Peyer's patch (tissue), 4 donors: ENCODE data around the gene GAP43. TPM values are rescaled to one million over a fixed set of nuclear protein-coding genes. Genes with fewer than 3 reads are reported as not detected.

Source experiments
- DNase-seq, 3 donors: peaks; one replicate each; pipeline ENCODE4 v3.0.0-alpha.2; 2017 to 2019
- H3K27ac ChIP-seq, 4 donors: fragments of 200-600 bp; sonication (generic); one replicate each; pipeline ENCODE4 v1.5.1; 2016 to 2019
- H3K27me3 ChIP-seq, 2 donors: fragments of 200-600 bp; sonication (generic); one replicate each; pipeline ENCODE4 v1.5.1; 2019
- H3K36me3 ChIP-seq, 3 donors: fragments of 200-600 bp; sonication (generic); one replicate each; pipeline ENCODE4 v1.5.1; 2016 to 2019
- H3K4me1 ChIP-seq, 4 donors: fragments of 200-600 bp; sonication (generic); one replicate each; pipeline ENCODE4 v1.5.1; 2016 to 2019
- H3K4me3 ChIP-seq, 4 donors: fragments of 200-600 bp; sonication (generic); 1 replicate in 3 of 4; 2 replicates in 1 of 4; pipeline ENCODE4 v1.5.1; 2016 to 2019; ENCODE audit warnings: mild to moderate bottlenecking in 1 of 4
- H3K9me3 ChIP-seq, 4 donors: fragments of 200-600 bp; sonication (generic); one replicate each; pipeline ENCODE4 v1.5.1; 2016 to 2019; ENCODE audit warnings: mild to moderate bottlenecking in 1 of 4
- POLR2A ChIP-seq, 2 donors: fragments of 450-650 bp; IDR thresholded peaks; one replicate each; pipeline ENCODE4 v1.5.1; 2017; ENCODE audit warnings: antibody characterized with exemption in 2 of 2, mild to moderate bottlenecking in 2 of 2, moderate library complexity in 2 of 2
- total RNA-seq, 4 donors: library from RNA; depleted of rRNA; stranded (reverse); fragments of >200 nt; gene quantifications; one replicate each; pipeline ENCODE4 v1.1.0, GENCODE V29; 2016
- TF ChIP-seq, protein P1 (sequence below), 6 experiments: fragments of 450-650 bp in 4 of 6; fragments of 200-600 bp in 2 of 6; sonication (generic) in 1 of 6; IDR thresholded peaks; one replicate each; pipeline ENCODE4 v1.5.1; 2017 to 2019; ENCODE audit warnings: antibody characterized with exemption in 6 of 6, mild to moderate bottlenecking in 3 of 6, moderate library complexity in 1 of 6

GAP43 gene
- total RNA-seq, 4 donors from 2014 or later: 1.5 to 1.9 TPM; not detected in 2

DNA sequence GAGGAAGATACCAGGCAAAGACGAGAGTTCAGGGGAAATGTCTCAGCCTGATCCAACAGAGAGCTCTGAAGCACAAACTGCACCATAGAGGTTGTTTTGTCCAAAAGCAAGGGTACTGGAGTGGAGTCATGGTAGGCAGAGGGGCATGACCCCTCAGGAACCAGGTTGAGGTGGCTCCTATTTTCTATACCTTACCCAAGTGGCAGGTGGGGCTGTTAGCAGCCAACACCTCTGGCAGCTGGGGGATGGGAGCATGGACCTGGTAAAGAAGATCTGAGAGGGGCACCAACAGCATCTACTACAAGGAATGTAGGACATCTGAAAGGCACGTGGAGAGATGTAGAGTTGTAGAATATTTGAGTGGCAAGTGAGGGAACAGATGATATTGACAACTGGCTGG, 85.2 kb downstream of the GAP43 start:
- H3K27me3 ChIP-seq: no peaks in the 10 kb centered on the region
- no peak overlapping the region for H3K4me3 ChIP-seq
- H3K36me3 ChIP-seq: no peaks in the 10 kb centered on the region

GRCh38 chr3:115709093-115709492, 85.8 kb downstream of the GAP43 start:
- no peaks in the 10 kb centered on the region for H3K27me3 ChIP-seq
- no peak overlapping the region for H3K4me3 ChIP-seq
- DNase-seq: no peak
- no peaks in the 10 kb centered on the region for H3K9me3 ChIP-seq
- H3K27ac ChIP-seq: no peak overlapping the region
- no peaks in the 10 kb centered on the region for H3K36me3 ChIP-seq
- H3K4me1 ChIP-seq: no peaks in the 10 kb centered on the region
- TF ChIP-seq, protein P1, sequence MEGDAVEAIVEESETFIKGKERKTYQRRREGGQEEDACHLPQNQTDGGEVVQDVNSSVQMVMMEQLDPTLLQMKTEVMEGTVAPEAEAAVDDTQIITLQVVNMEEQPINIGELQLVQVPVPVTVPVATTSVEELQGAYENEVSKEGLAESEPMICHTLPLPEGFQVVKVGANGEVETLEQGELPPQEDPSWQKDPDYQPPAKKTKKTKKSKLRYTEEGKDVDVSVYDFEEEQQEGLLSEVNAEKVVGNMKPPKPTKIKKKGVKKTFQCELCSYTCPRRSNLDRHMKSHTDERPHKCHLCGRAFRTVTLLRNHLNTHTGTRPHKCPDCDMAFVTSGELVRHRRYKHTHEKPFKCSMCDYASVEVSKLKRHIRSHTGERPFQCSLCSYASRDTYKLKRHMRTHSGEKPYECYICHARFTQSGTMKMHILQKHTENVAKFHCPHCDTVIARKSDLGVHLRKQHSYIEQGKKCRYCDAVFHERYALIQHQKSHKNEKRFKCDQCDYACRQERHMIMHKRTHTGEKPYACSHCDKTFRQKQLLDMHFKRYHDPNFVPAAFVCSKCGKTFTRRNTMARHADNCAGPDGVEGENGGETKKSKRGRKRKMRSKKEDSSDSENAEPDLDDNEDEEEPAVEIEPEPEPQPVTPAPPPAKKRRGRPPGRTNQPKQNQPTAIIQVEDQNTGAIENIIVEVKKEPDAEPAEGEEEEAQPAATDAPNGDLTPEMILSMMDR (IDR thresholded peaks at IDR 0.05): no peak
- TF ChIP-seq POLR2A (IDR thresholded peaks at IDR 0.05): no peak

More for the DNA sequence above, 85.2 kb downstream of the GAP43 start:
- TF ChIP-seq POLR2A (IDR thresholded peaks at IDR 0.05): no peak
- TF ChIP-seq, protein P1 (IDR thresholded peaks at IDR 0.05): no peak
- H3K4me1 ChIP-seq: no peaks in the 10 kb centered on the region
- no peak for DNase-seq
- H3K27ac ChIP-seq: no peak overlapping the region
- H3K9me3 ChIP-seq: no peaks in the 10 kb centered on the region

DNA sequence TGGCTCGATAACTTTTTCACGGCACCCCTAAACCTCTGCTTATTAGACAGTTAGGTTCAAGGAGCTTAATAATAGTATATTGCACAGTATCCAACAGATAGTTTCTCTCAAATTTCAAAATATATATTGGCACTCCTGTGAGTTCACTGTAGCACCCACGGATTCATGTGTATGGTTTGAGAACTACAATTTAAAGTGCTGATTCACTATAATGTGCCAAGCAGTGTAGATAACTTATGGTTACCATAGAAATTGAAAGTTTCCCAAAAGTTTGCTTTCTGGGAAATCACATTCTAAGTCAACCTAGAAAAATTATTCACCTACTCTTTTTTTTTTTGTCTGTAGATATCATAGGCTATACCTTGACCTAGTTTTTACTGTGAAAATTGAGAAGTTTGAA, 86.6 kb downstream of the GAP43 start:
- no peaks in the 10 kb centered on the region for H3K27me3 ChIP-seq
- TF ChIP-seq, protein P1 (IDR thresholded peaks at IDR 0.05): no peak
- no peak for TF ChIP-seq POLR2A (IDR thresholded peaks at IDR 0.05)
- DNase-seq: no peak

DNA sequence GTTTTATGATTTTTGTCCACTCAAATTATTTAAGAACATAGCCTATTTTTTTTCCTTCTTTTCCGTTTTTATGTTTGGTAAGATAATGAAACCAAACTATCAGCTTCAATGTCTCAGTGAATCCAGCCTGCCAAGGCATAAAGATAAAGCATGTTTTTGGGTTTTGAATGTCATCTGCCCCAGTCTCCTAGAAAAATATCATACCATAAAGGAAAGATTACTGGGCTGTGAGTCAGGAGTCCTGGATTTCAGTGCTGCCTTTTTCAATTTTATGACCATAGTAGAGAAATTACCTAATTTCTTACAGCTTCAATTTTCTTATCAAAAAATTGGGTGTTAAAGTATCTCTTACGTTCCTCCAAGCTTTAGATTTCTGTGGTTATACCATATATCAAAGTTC, 87.5 kb downstream of the GAP43 start:
- no peak for TF ChIP-seq POLR2A (IDR thresholded peaks at IDR 0.05)
- TF ChIP-seq, protein P1 (IDR thresholded peaks at IDR 0.05): no peak
- no peaks in the 10 kb centered on the region for H3K27me3 ChIP-seq
- no peak overlapping the region for H3K27ac ChIP-seq
- no peaks in the 10 kb centered on the region for H3K36me3 ChIP-seq
- DNase-seq: no peak
- no peak overlapping the region for H3K4me3 ChIP-seq
- H3K9me3 ChIP-seq: no peaks in the 10 kb centered on the region
- no peaks in the 10 kb centered on the region for H3K4me1 ChIP-seq

More for the DNA sequence above, 86.6 kb downstream of the GAP43 start:
- Histone ChIP-seq H3K27ac (no peak overlapping the region), H3K4me1 (no peaks in the 10 kb centered on the region), H3K9me3 (no peaks in the 10 kb centered on the region), H3K4me3 (no peak overlapping the region), H3K36me3 (no peaks in the 10 kb centered on the region)

DNA sequence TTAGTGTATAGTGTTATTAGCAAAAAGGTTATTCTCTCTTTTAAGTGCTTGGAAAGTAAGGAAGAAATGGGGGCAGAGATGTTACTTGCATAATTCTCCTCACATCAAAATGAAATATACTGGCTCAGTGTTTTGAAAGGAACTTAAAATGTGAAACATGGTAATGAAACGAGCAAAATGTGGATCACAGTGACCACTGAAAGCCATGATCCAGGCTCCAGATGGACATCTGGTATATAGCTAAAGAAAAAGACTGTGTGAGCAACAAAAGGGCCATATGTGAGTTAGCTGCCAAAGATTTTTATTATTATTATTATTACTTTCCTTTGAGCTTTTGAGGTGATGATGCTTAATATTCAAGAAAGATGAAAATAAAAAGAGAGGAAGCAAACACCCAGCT, 89.6 kb downstream of the GAP43 start:
- no peak overlapping the region for H3K27ac ChIP-seq
- TF ChIP-seq POLR2A (IDR thresholded peaks at IDR 0.05): no peak
- TF ChIP-seq, protein P1 (IDR thresholded peaks at IDR 0.05): no peak
- H3K4me1 ChIP-seq: no peaks in the 10 kb centered on the region
- no peak overlapping the region for H3K4me3 ChIP-seq
- H3K27me3 ChIP-seq: no peaks in the 10 kb centered on the region
- no peaks in the 10 kb centered on the region for H3K9me3 ChIP-seq
- DNase-seq: no peak
- no peaks in the 10 kb centered on the region for H3K36me3 ChIP-seq

GRCh38 chr3:115713284-115713683, 90.0 kb downstream of the GAP43 start:
- TF ChIP-seq, protein P1 (IDR thresholded peaks at IDR 0.05): no peak
- no peak for TF ChIP-seq POLR2A (IDR thresholded peaks at IDR 0.05)

More at GRCh38 chr3:115713284-115713683, 90.0 kb downstream of the GAP43 start:
- no peaks in the 10 kb centered on the region for H3K9me3 ChIP-seq
- H3K4me1 ChIP-seq: no peaks in the 10 kb centered on the region
- H3K27me3 ChIP-seq: no peaks in the 10 kb centered on the region
- no peaks in the 10 kb centered on the region for H3K36me3 ChIP-seq
- no peak overlapping the region for H3K4me3 ChIP-seq
- DNase-seq: no peak
- no peak overlapping the region for H3K27ac ChIP-seq
